GM23338 (cell line): ENCODE measurements around the gene ZDHHC8. TPM values are rescaled to one million over a fixed set of nuclear protein-coding genes. Genes with fewer than 3 reads are reported as not detected.

Source experiments
- ATAC-seq: fragments of 200-7000 bp; cut with Tn5 transposase; 3 replicates; pipeline ENCODE4 v1.9.1; 2020
- DNase-seq: peaks from one replicate; pipeline ENCODE4 v3.0.0-alpha.2; 2015; ENCODE audit warnings: low spot score
- H2AFZ ChIP-seq: fragments of 200-600 bp; sonication (generic); 2 replicates; pipeline ENCODE4 v1.8.0; 2016; ENCODE audit warnings: antibody characterized with exemption, mild to moderate bottlenecking, moderate library complexity
- H3F3A ChIP-seq: fragments of 200-600 bp; sonication (generic); replicated peaks from 2 replicates; pipeline ENCODE4 v1.8.0; 2017; ENCODE audit warnings: antibody characterized with exemption, mixed run types, low read depth
- H3K27ac ChIP-seq: fragments of 200-600 bp; sonication (generic); 2 replicates; pipeline ENCODE4 v1.6.1; 2016; ENCODE audit warnings: low read depth
- H3K27me3 ChIP-seq: fragments of 200-600 bp; sonication (generic); 2 replicates; pipeline ENCODE4 v1.8.0; 2016; ENCODE audit warnings: mild to moderate bottlenecking, mixed run types, moderate library complexity; ENCODE audit not compliant: insufficient read depth
- H3K36me3 ChIP-seq: fragments of 200-600 bp; sonication (generic); 2 replicates; pipeline ENCODE4 v1.8.0; 2016; ENCODE audit warnings: mild to moderate bottlenecking; ENCODE audit not compliant: insufficient read depth
- H3K4me1 ChIP-seq: fragments of 200-600 bp; sonication (generic); 2 replicates; pipeline ENCODE4 v1.8.0; 2016; ENCODE audit warnings: mild to moderate bottlenecking, moderate library complexity; ENCODE audit not compliant: insufficient read depth
- H3K4me2 ChIP-seq: fragments of 200-600 bp; sonication (generic); 2 replicates; pipeline ENCODE4 v1.7.1; 2017; ENCODE audit warnings: mixed run types
- H3K4me3 ChIP-seq: fragments of 200-600 bp; sonication (generic); 2 replicates; pipeline ENCODE4 v1.6.1; 2016; ENCODE audit warnings: mixed run types
- H3K79me2 ChIP-seq: fragments of 200-600 bp; sonication (generic); replicated peaks from 2 replicates; pipeline ENCODE4 v1.8.0; 2017; ENCODE audit warnings: mild to moderate bottlenecking; ENCODE audit not compliant: insufficient read depth
- H3K9me2 ChIP-seq: fragments of 200-600 bp; sonication (generic); 2 replicates; pipeline ENCODE4 v1.8.0; 2017; ENCODE audit not compliant: insufficient read depth
- H4K20me1 ChIP-seq: fragments of 200-600 bp; sonication (generic); replicated peaks from 2 replicates; pipeline ENCODE4 v1.8.0; 2017; ENCODE audit warnings: mild to moderate bottlenecking; ENCODE audit not compliant: insufficient read depth
- H3K27ac Mint-ChIP-seq: 2 replicates; pipeline ENCODE4 v1.8.0; 2020; ENCODE audit warnings: inconsistent platforms, mild to moderate bottlenecking, moderate library complexity, mixed read lengths
- H3K27me3 Mint-ChIP-seq: 3 replicates; pipeline ENCODE4 v1.8.0; 2022; ENCODE audit warnings: low read depth, mild to moderate bottlenecking, moderate library complexity, mixed read lengths, inconsistent platforms; ENCODE audit not compliant: insufficient read depth, poor library complexity
- H3K36me3 Mint-ChIP-seq: 3 replicates; pipeline ENCODE4 v1.8.0; 2021; ENCODE audit warnings: low read depth, mild to moderate bottlenecking, inconsistent platforms, moderate library complexity, mixed read lengths
- H3K4me1 Mint-ChIP-seq: 3 replicates; pipeline ENCODE4 v1.8.0; 2020; ENCODE audit warnings: mild to moderate bottlenecking, inconsistent platforms, mixed read lengths
- H3K4me3 Mint-ChIP-seq: 3 replicates; pipeline ENCODE4 v1.8.0; 2021; ENCODE audit warnings: moderate library complexity, mild to moderate bottlenecking, inconsistent platforms, mixed read lengths
- H3K9me3 Mint-ChIP-seq: 3 replicates; pipeline ENCODE4 v1.8.0; 2020; ENCODE audit warnings: moderate library complexity, mild to moderate bottlenecking, inconsistent platforms, mixed read lengths
- CREB1 ChIP-seq: fragments of 250-450 bp; sonication (Bioruptor Pico); IDR thresholded peaks from 2 replicates; pipeline ENCODE4 v1.5.0; 2020; ENCODE audit warnings: low read depth, mild to moderate bottlenecking, moderate library complexity
- CTCF ChIP-seq, 2 experiments: fragments of 200-600 bp in 1 of 2; sonication (generic) in 1 of 2; conservative IDR thresholded peaks; 2 replicates each; pipeline versions ENCODE4 v1.5.1 to v1.6.1; 2016 to 2017; ENCODE audit warnings: antibody characterized with exemption in 2 of 2, low read depth in 2 of 2, mild to moderate bottlenecking in 2 of 2, moderate library complexity in 1 of 2
- ETS1 ChIP-seq: IDR thresholded peaks from 2 replicates; pipeline ENCODE4 v1.6.1; 2016; ENCODE audit warnings: antibody characterized with exemption
- EZH2 ChIP-seq: fragments of 200-600 bp; sonication (generic); IDR thresholded peaks from one replicate; pipeline ENCODE4 v1.8.0; 2017; ENCODE audit warnings: antibody characterized with exemption, mild to moderate bottlenecking, low read depth; ENCODE audit not compliant: unreplicated experiment
- EZH2phosphoT487 ChIP-seq: fragments of 200-600 bp; sonication (generic); IDR thresholded peaks from one replicate; pipeline ENCODE4 v1.8.1; 2018; ENCODE audit warnings: antibody characterized with exemption; ENCODE audit not compliant: unreplicated experiment
- NANOG ChIP-seq: IDR thresholded peaks from 2 replicates; pipeline ENCODE4 v1.6.1; 2016; ENCODE audit warnings: antibody characterized with exemption, borderline replicate concordance
- POLR2AphosphoS5 ChIP-seq: IDR thresholded peaks from 2 replicates; pipeline ENCODE4 v1.6.1; 2016; ENCODE audit warnings: antibody characterized with exemption, low read depth
- REST ChIP-seq: IDR thresholded peaks from one replicate; pipeline ENCODE4 v1.6.1; 2018; ENCODE audit warnings: antibody characterized with exemption; ENCODE audit not compliant: unreplicated experiment
- STAT1 ChIP-seq: IDR thresholded peaks from one replicate; pipeline ENCODE4 v1.6.1; 2016; ENCODE audit warnings: antibody characterized with exemption; ENCODE audit not compliant: unreplicated experiment
- ZNF114 ChIP-seq: fragments of 250-450 bp; sonication (Bioruptor Pico); IDR thresholded peaks from 2 replicates; pipeline ENCODE4 v1.5.0; 2020; ENCODE audit warnings: mild to moderate bottlenecking, moderate library complexity
- ZNF331 ChIP-seq: fragments of 250-450 bp; sonication (Bioruptor Pico); IDR thresholded peaks from 2 replicates; pipeline ENCODE4 v1.5.0; 2020; ENCODE audit warnings: low read depth, mild to moderate bottlenecking, moderate library complexity
- ZNF462 ChIP-seq: fragments of 250-450 bp; sonication (Bioruptor Pico); IDR thresholded peaks from 2 replicates; pipeline ENCODE4 v1.5.0; 2020; ENCODE audit warnings: mild to moderate bottlenecking, moderate library complexity
- polyA plus RNA-seq: library from polyadenylated mRNA; unstranded; fragments of >200 nt; fragmentation: Nextera tagmentation; extraction: Ambion mirVana; gene quantifications from 2 replicates; pipeline ENCODE4 v1.2.1, GENCODE V29; 2016
- total RNA-seq: library from RNA; depleted of rRNA; stranded (reverse); fragments of >200 nt; shearing (Covaris generic); gene quantifications from 2 replicates; pipeline ENCODE4 v1.2.3, GENCODE V29; 2014

ZDHHC8 gene
- total and polyA plus RNA-seq, 2 experiments from 2014 or later = 13.7 to 47.6 TPM

- no peak overlapping the region for H3K4me3 Mint-ChIP-seq
- H3K27me3 ChIP-seq = no peaks in the 10 kb centered on the region
- H3F3A ChIP-seq = peaks cover 25% of the 10 kb centered on the region
- peaks cover 16% of the 10 kb centered on the region for H3K27me3 Mint-ChIP-seq
- TF ChIP-seq NANOG (no peak), ZNF114 (CRISPR knock-in tag) (no peak), STAT1 (no peak), POLR2AphosphoS5 (no peak), REST (no peak), CREB1 (no peak), ZNF331 (CRISPR knock-in tag) (no peak), EZH2 (no peak), ZNF462 (CRISPR knock-in tag) (no peak), ETS1 (no peak), EZH2phosphoT487 (no peak), CTCF (conservative IDR thresholded peaks at IDR 0.05; ENCODE audit: low read depth in 2 of 2) (no peak)
- H3K9me2 ChIP-seq = no peaks in the 10 kb centered on the region
- H3K4me2 ChIP-seq = no peak overlapping the region
- DNase-seq = no peak
- H3K4me3 ChIP-seq = no peak overlapping the region
- no peak overlapping the region for H3K27ac Mint-ChIP-seq
- H2AFZ ChIP-seq = no peak overlapping the region
- no peaks in the 10 kb centered on the region for H3K9me3 Mint-ChIP-seq
- H3K36me3 ChIP-seq = peaks cover 52% of the 10 kb centered on the region
- H3K4me1 Mint-ChIP-seq = no peaks in the 10 kb centered on the region
- no peak for ATAC-seq
- peaks cover 35% of the 10 kb centered on the region for H4K20me1 ChIP-seq
- no peak overlapping the region for H3K27ac ChIP-seq
- no peaks in the 10 kb centered on the region for H3K4me1 ChIP-seq
- H3K79me2 ChIP-seq = peaks cover 37% of the 10 kb centered on the region
- peaks cover 100% of the 10 kb centered on the region for H3K36me3 Mint-ChIP-seq
These were observed 40.8 kb upstream of the ZDHHC8 start for GRCh38 chr22:20090730-20091240.
